ENCODE data around the gene ARHGEF25. TPM values are rescaled to one million over a fixed set of nuclear protein-coding genes. Genes with fewer than 3 reads are reported as not detected.
"Not testable (repeated sequence)": the region's sequence is repeated elsewhere in the genome, so short reads cannot be mapped to it uniquely, and the experiment has no call there.

Gene ARHGEF25
- total and polyA plus RNA-seq, 7 donors, result 2.9 to 9.2 (median 4.2) TPM

GRCh38 chr12:57654042-57654441, 42.8 kb downstream of the ARHGEF25 start:
- no peaks in the 10 kb centered on the region for H3K9me3 ChIP-seq
- intact Hi-C loops (cut with DNase I), result no loop called here
- WGBS, 3 donors, result 53 to 61% (median 53%) methylated on average over 3 of the region's 3 CpGs
- no peak for TF ChIP-seq CTCF (IDR thresholded peaks at IDR 0.05)
- no peaks in the 10 kb centered on the region for H3K36me3 ChIP-seq (ENCODE audit: insufficient read depth in 1 of 2, low read depth in 1 of 2)
- peaks cover 0 to 3% (median 0%) of the 10 kb centered on the region in 3 donors for H3K27me3 ChIP-seq (ENCODE audit: insufficient read depth in 3 of 3, low read length in 2 of 3)
- no peaks in the 10 kb centered on the region for H3K4me1 ChIP-seq
- no peak overlapping the region for H3K4me3 ChIP-seq
- ATAC-seq (no peak), DNase-seq (no peak)
- H3K27ac ChIP-seq, result no peak overlapping the region

GRCh38 chr12:57655541-57656240, 44.5 kb downstream of the ARHGEF25 start:
- TF ChIP-seq CTCF (IDR thresholded peaks at IDR 0.05), result no peak
- H3K27me3 ChIP-seq (ENCODE audit: insufficient read depth in 3 of 3, low read length in 2 of 3), result peaks cover 0 to 3% (median 0%) of the 10 kb centered on the region in 3 donors
- DNase-seq (no peak), ATAC-seq (no peak)
- H3K4me3 ChIP-seq, result no peak overlapping the region
- H3K9me3 ChIP-seq, result no peaks in the 10 kb centered on the region
- 68 to 73% (median 73%) methylated on average over 23 of the region's 23 CpGs for WGBS, 3 donors
- H3K36me3 ChIP-seq (ENCODE audit: insufficient read depth in 1 of 2, low read depth in 1 of 2), result no peaks in the 10 kb centered on the region
- no peak overlapping the region for H3K27ac ChIP-seq
- no peaks in the 10 kb centered on the region for H3K4me1 ChIP-seq
- intact Hi-C loops (cut with DNase I), result no loop called here

GRCh38 chr12:57656408-57656807, 45.2 kb downstream of the ARHGEF25 start:
- ATAC-seq; H3K27ac ChIP-seq; H3K4me1 ChIP-seq; H3K36me3 ChIP-seq (ENCODE audit: insufficient read depth in 1 of 2, low read depth in 1 of 2); H3K27me3 ChIP-seq (ENCODE audit: insufficient read depth in 3 of 3, low read length in 2 of 3); DNase-seq; intact Hi-C loops (cut with DNase I); H3K4me3 ChIP-seq; H3K9me3 ChIP-seq: not testable (repeated sequence)
- WGBS, 3 donors, result 71 to 73% (median 72%) methylated on average over 4 of the region's 4 CpGs

- H3K4me1 ChIP-seq, result no peaks in the 10 kb centered on the region
- H3K27me3 ChIP-seq (ENCODE audit: insufficient read depth in 3 of 3, low read length in 2 of 3), result peaks cover 0 to 3% (median 0%) of the 10 kb centered on the region in 3 donors
- no peak overlapping the region for H3K4me3 ChIP-seq
- H3K36me3 ChIP-seq (ENCODE audit: insufficient read depth in 1 of 2, low read depth in 1 of 2), result no peaks in the 10 kb centered on the region
- whole genome bisulfite sequencing, 3 donors, result 45 to 55% (median 55%) methylated on average over 3 of the region's 3 CpGs
- no peak for ATAC-seq
- no peak for TF ChIP-seq CTCF (IDR thresholded peaks at IDR 0.05)
- no peak overlapping the region for H3K27ac ChIP-seq
- no peaks in the 10 kb centered on the region for H3K9me3 ChIP-seq
- DNase-seq, result no peak
- intact Hi-C loops (cut with DNase I), result no loop called here
Measured at GRCh38 chr12:57657744-57658143, 46.5 kb downstream of the ARHGEF25 start.

- H3K27ac ChIP-seq, result no peak overlapping the region
- no peak for TF ChIP-seq CTCF (IDR thresholded peaks at IDR 0.05)
- H3K4me1 ChIP-seq, result no peaks in the 10 kb centered on the region
- no peaks in the 10 kb centered on the region for H3K36me3 ChIP-seq (ENCODE audit: insufficient read depth in 1 of 2, low read depth in 1 of 2)
- no peak overlapping the region for H3K4me3 ChIP-seq
- H3K27me3 ChIP-seq (ENCODE audit: insufficient read depth in 3 of 3, low read length in 2 of 3), result peaks cover 0 to 3% (median 0%) of the 10 kb centered on the region in 3 donors
- ATAC-seq, result no peak
- no peak for DNase-seq
- WGBS, 3 donors, result 20 to 32% (median 30%) methylated on average over 3 of the region's 3 CpGs
- no peaks in the 10 kb centered on the region for H3K9me3 ChIP-seq
- intact Hi-C loops (cut with DNase I), result no loop called here
Measured at GRCh38 chr12:57658890-57659289, 47.7 kb downstream of the ARHGEF25 start.

Measured in psoas muscle (tissue), 8 donors.